ENCODE data around the gene EFCAB5. TPM values are rescaled to one million over a fixed set of nuclear protein-coding genes. Genes with fewer than 3 reads are reported as not detected.

The EFCAB5 gene
- total RNA-seq, 2 donors from 2014 or later = not detected

GRCh38 chr17:30041551-30041950, 100.1 kb downstream of the EFCAB5 start:
- Histone ChIP-seq H3K9ac (ENCODE audit: extremely low read depth, low read length, poor library complexity, severe bottlenecking) (no peak overlapping the region), H3K36me3 (ENCODE audit: control insufficient read depth, insufficient read depth, low read length) (no peaks in the 10 kb centered on the region), H3K4me1 (ENCODE audit: control insufficient read depth, insufficient read depth, low read length) (no peaks in the 10 kb centered on the region), H3K9me3 (ENCODE audit: control insufficient read depth, low read length) (peaks cover 14% of the 10 kb centered on the region), H3K27ac (ENCODE audit: low read depth, low read length) (no peak overlapping the region), H3K4me3 (ENCODE audit: low read length) (peak overlapping the region; percentile 59), H3K27me3 (ENCODE audit: control insufficient read depth, insufficient read depth, low read length, poor library complexity, severe bottlenecking) (no peaks in the 10 kb centered on the region)
- Mint-ChIP-seq H3K27me3 (ENCODE audit: insufficient read depth) (peaks cover 3% of the 10 kb centered on the region), H3K4me3 (no peak overlapping the region), H3K27ac (no peak overlapping the region), H3K4me1 (no peaks in the 10 kb centered on the region), H3K36me3 (ENCODE audit: low read depth) (no peaks in the 10 kb centered on the region), H3K9me3 (peaks cover 3% of the 10 kb centered on the region)
- TF ChIP-seq, protein P1, sequence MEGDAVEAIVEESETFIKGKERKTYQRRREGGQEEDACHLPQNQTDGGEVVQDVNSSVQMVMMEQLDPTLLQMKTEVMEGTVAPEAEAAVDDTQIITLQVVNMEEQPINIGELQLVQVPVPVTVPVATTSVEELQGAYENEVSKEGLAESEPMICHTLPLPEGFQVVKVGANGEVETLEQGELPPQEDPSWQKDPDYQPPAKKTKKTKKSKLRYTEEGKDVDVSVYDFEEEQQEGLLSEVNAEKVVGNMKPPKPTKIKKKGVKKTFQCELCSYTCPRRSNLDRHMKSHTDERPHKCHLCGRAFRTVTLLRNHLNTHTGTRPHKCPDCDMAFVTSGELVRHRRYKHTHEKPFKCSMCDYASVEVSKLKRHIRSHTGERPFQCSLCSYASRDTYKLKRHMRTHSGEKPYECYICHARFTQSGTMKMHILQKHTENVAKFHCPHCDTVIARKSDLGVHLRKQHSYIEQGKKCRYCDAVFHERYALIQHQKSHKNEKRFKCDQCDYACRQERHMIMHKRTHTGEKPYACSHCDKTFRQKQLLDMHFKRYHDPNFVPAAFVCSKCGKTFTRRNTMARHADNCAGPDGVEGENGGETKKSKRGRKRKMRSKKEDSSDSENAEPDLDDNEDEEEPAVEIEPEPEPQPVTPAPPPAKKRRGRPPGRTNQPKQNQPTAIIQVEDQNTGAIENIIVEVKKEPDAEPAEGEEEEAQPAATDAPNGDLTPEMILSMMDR (conservative IDR thresholded peaks at IDR 0.05) = no peak
- DNase-seq = no peak

DNA sequence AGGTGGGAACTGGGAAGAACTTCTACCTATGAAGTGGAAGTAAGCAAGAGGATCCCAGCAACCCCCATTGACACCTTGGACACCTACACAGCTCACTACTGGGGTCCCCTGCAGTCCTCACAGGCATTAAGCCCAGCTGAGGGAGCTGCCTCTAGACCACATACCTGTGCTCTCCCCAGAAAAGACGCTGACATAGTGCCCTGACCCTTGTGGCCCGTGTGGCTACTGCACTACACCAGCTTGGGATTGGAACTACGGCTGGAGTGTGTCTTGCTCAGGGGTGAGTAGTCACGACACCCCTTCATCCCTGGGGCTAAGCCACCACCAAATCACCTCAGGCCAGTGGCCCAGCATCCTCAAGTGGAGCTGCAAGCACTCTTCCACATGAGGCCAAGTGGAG, 120.9 kb downstream of the EFCAB5 start:
- Mint-ChIP-seq H3K27ac (no peak overlapping the region), H3K27me3 (ENCODE audit: insufficient read depth) (peaks cover 2% of the 10 kb centered on the region), H3K36me3 (ENCODE audit: low read depth) (peaks cover 2% of the 10 kb centered on the region), H3K9me3 (peaks cover 12% of the 10 kb centered on the region), H3K4me1 (no peaks in the 10 kb centered on the region), H3K4me3 (no peak overlapping the region)
- 66% methylated on average over 4 of the region's 4 CpGs; no CpG with 5 or more reads in 1 of the 2 experiments for WGBS, 2 experiments (ENCODE audit: insufficient coverage in 1 of 2, insufficient read length in 1 of 2)
- H3K9me3 ChIP-seq (ENCODE audit: control insufficient read depth, low read length) = peaks cover 16% of the 10 kb centered on the region
- H3K4me1 ChIP-seq (ENCODE audit: control insufficient read depth, insufficient read depth, low read length) = no peaks in the 10 kb centered on the region
- no peak overlapping the region for H3K4me3 ChIP-seq (ENCODE audit: low read length)
- no peak overlapping the region for H3K9ac ChIP-seq (ENCODE audit: extremely low read depth, low read length, poor library complexity, severe bottlenecking)
- H3K36me3 ChIP-seq (ENCODE audit: control insufficient read depth, insufficient read depth, low read length) = no peaks in the 10 kb centered on the region
- TF ChIP-seq, protein P1 (conservative IDR thresholded peaks at IDR 0.05) = peak; percentile 29
- peaks cover 3% of the 10 kb centered on the region for H3K27me3 ChIP-seq (ENCODE audit: control insufficient read depth, insufficient read depth, low read length, poor library complexity, severe bottlenecking)
- H3K27ac ChIP-seq (ENCODE audit: low read depth, low read length) = no peak overlapping the region
- no peak for DNase-seq

DNA sequence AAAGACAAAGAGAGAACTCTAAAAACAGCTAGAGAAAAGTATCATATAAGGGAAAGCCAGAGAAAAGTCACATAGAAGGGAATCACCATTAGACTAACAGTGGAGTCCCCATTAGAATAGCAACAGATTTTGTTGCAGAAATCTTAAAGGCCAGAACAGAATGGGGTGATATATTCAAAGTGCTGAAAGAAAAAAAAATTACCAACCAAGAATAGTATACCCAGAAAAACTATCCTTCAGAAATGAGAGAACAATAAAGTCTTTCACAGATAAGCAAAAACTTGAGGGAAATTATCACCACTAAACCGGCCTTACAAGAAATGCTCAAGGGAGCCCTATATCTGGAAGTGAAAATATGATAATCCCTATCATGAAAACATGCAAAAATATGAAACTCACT, 123.3 kb downstream of the EFCAB5 start:
- TF ChIP-seq, protein P1 (conservative IDR thresholded peaks at IDR 0.05) = no peak
- peaks cover 16% of the 10 kb centered on the region for H3K9me3 ChIP-seq (ENCODE audit: control insufficient read depth, low read length)
- H3K27ac Mint-ChIP-seq = no peak overlapping the region
- WGBS, 2 experiments (ENCODE audit: insufficient coverage in 1 of 2, insufficient read length in 1 of 2) = no CpG with 5 or more reads among the region's 1 CpG
- no peak overlapping the region for H3K9ac ChIP-seq (ENCODE audit: extremely low read depth, low read length, poor library complexity, severe bottlenecking)
- H3K27me3 Mint-ChIP-seq (ENCODE audit: insufficient read depth) = peaks cover 2% of the 10 kb centered on the region
- no peaks in the 10 kb centered on the region for H3K4me1 ChIP-seq (ENCODE audit: control insufficient read depth, insufficient read depth, low read length)
- H3K4me3 Mint-ChIP-seq = no peak overlapping the region
- H3K36me3 Mint-ChIP-seq (ENCODE audit: low read depth) = peaks cover 2% of the 10 kb centered on the region
- peaks cover 12% of the 10 kb centered on the region for H3K9me3 Mint-ChIP-seq
- H3K27ac ChIP-seq (ENCODE audit: low read depth, low read length) = no peak overlapping the region
- no peak overlapping the region for H3K4me3 ChIP-seq (ENCODE audit: low read length)
- no peaks in the 10 kb centered on the region for H3K4me1 Mint-ChIP-seq
- H3K27me3 ChIP-seq (ENCODE audit: control insufficient read depth, insufficient read depth, low read length, poor library complexity, severe bottlenecking) = no peaks in the 10 kb centered on the region
- H3K36me3 ChIP-seq (ENCODE audit: control insufficient read depth, insufficient read depth, low read length) = no peaks in the 10 kb centered on the region
- DNase-seq = no peak
